NCI-H1092 treated with DMSO at 0.1 percent for 48 hours (cell line): ENCODE measurements around the gene AIF1.
A peak's percentile ranks its signal among the peaks of the same experiment; 100 is the strongest.

Experiments used
- DNase-seq: peaks from one replicate; lab custom pipeline; 2025; lab: John Stamatoyannopoulos, UW

Gene AIF1

GRCh38 chr6:31620586-31621319, 5.7 kb downstream of the AIF1 start, which contains the start of gene PRRC2A:
Gene PRRC2A, plus strand, starts transcription at chr6:31620715. Its CDS starts 2,075 bp downstream, at chr6:31622790.
- DNase-seq, result peak; percentile 73

DNA sequence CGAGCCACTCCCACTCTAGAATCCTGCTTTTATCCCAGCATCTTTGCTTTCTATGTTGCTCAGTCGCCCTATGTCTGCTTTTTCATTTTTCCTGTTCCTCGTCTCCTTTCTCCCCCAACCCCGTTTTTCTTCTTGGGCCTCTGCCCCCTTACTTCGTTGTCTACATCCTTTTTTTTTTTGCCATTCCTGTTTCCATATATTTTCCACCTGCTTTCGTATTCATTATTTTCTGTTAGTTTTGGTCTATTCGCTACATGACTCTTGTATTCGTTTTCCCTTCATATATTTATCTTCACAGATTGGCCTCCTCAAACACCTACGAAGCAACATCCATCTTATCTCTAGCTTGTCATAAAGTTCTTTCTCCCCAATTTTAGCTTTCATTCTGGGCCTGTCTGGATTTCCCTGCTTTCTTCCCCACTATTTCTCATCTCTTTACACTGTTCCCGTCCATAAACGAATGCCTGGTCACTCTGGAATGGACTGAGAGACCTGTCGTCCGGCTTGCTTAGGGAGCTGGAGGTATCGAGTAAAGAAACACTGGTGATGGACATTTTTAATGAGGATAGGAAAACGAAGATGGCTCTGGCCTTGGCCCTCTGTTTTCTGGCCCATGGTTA, 6.4 kb downstream of the AIF1 start:
- DNase-seq, result no peak

DNA sequence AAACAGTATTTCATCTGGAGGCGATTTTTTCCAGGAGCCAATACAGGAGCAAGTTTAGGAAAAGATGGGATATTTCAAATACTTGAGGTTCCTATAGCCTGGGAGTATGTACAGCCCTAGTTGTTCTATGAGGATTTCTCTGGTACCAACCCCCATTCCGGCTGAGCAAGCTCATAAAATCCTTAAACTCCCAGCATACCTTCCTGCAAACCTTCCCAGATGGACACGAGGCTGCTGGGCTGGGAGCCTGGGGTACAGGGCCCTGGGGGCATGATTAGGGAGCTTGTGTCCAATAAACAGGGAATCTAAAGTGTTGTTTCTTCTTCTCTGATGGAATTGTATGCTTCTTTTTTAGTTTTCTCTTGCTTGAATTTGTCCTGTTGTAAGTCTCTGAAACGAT, 7.0 kb downstream of the AIF1 start:
- no peak for DNase-seq

- DNase-seq, result no peak
These were observed 7.7 kb downstream of the AIF1 start for GRCh38 chr6:31622684-31623091.

GRCh38 chr6:31624070-31624469, 9.0 kb downstream of the AIF1 start:
- DNase-seq, result no peak

DNA sequence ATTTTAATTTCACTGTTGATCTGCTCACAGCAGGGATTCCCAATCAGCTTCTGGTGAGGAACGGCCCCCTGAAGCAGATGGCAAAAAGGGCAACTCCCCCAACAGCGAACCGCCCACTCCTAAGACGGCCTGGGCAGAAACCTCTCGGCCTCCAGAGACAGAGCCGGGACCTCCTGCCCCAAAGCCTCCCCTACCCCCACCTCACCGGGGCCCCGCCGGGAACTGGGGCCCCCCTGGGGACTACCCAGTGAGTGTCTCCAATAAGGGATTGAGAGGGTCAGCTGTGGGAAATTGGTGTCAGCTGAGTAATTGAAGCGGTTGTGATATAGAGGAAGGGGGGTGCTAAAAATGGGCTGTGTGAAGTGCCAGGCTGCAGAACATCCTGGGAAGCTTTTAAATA, 11.9 kb downstream of the AIF1 start:
- no peak for DNase-seq

DNA sequence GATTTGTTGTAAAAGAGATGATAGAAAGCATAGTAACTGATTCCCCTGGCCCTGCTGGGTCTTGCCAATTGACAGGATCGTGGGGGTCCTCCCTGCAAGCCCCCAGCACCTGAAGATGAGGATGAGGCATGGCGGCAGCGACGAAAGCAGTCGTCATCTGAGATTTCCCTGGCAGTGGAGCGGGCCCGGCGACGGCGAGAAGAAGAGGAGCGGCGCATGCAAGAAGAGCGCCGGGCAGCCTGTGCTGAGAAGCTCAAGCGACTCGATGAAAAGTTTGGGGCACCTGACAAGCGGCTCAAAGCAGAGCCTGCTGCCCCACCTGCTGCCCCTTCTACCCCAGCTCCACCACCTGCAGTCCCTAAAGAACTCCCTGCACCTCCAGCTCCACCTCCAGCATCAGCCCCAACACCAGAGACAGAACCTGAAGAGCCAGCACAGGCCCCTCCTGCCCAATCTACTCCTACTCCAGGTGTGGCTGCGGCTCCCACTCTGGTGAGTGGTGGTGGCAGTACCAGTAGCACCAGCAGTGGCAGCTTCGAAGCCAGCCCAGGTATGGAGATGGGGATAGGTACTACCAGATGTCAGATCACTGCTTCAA, 12.8 kb downstream of the AIF1 start:
- no peak for DNase-seq

- DNase-seq, result no peak
These were observed 14.0 kb downstream of the AIF1 start for GRCh38 chr6:31629014-31629413.

- no peak for DNase-seq
These were observed 15.3 kb downstream of the AIF1 start for GRCh38 chr6:31630177-31630934.

DNA sequence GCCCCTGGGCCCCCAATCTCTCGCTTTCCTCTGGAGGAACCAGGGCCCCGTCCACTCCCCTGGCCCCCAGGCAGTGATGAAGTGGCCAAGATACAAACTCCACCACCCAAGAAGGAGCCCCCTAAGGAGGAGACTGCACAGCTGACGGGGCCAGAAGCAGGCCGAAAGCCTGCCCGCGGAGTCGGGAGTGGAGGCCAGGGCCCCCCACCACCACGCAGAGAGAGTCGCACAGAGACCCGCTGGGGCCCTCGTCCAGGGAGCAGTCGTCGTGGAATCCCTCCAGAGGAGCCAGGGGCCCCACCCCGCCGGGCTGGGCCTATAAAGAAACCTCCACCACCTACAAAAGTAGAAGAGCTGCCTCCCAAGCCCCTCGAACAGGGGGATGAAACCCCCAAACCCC, 16.2 kb downstream of the AIF1 start:
- DNase-seq, result no peak

DNA sequence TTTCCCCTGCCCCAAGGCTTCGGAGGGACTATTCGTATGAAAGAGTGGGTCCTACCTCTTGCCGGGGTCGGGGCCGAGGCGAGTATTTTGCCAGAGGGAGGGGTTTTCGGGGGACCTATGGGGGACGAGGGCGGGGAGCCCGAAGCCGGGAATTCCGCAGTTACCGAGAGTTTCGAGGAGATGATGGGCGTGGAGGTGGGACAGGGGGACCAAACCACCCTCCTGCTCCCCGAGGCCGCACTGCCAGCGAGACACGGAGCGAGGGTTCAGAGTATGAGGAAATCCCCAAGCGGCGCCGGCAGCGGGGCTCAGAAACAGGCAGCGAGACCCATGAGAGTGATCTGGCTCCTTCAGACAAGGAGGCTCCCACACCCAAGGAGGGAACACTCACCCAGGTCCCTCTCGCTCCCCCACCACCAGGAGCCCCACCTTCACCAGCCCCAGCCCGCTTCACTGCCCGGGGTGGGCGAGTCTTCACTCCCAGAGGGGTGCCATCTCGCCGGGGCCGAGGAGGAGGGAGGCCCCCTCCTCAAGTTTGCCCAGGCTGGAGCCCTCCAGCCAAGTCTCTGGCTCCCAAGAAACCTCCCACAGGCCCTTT, 16.7 kb downstream of the AIF1 start:
- no peak for DNase-seq

- no peak for DNase-seq
These were observed 17.4 kb downstream of the AIF1 start for GRCh38 chr6:31632279-31632946.

DNA sequence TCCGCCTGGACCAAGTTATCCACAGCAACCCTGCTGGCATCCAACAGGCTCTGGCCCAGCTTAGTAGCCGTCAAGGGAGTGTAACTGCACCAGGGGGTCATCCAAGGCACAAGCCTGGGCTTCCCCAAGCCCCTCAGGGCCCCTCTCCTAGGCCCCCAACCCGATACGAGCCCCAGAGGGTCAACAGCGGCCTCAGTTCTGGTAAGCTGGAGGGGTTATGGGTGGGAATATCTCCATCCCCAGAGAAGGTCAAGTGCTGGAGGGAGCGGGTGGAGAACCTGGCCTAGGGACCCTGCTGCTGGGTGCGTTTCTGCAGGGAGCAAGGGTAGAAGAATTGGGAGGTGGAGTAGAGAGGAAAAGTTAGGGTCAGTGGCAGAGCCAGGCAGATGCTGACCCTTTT, 18.4 kb downstream of the AIF1 start:
- no peak for DNase-seq

- no peak for DNase-seq
These were observed 19.1 kb downstream of the AIF1 start for GRCh38 chr6:31634131-31634530.

DNA sequence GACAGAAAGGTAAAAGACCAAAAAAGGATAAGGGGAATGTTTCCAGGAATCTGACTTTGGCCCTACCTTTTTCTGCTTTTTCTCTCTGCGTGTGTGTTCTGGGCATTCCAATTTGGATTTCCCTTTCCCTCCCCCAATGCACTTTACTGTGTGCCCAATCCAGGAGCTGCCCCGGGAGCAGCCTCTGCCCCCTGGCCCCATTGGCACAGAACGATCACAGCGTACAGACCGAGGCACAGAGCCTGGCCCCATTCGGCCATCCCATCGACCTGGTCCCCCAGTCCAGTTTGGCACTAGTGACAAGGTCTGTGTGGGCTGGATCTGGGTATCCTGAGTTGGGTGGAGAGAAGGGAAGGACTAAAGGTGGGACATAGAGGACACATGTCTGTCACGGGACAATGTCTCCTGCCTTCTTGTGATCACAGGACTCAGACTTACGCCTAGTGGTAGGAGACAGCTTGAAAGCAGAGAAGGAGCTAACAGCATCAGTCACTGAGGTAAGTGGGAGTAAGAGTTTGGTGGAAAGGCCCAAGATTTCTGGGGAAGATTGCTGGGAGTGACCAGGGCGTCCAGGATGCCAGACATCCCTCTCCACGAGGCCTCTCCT, 20.0 kb downstream of the AIF1 start:
- no peak for DNase-seq

GRCh38 chr6:31636698-31637596, 21.9 kb downstream of the AIF1 start:
- DNase-seq, result no peak

DNA sequence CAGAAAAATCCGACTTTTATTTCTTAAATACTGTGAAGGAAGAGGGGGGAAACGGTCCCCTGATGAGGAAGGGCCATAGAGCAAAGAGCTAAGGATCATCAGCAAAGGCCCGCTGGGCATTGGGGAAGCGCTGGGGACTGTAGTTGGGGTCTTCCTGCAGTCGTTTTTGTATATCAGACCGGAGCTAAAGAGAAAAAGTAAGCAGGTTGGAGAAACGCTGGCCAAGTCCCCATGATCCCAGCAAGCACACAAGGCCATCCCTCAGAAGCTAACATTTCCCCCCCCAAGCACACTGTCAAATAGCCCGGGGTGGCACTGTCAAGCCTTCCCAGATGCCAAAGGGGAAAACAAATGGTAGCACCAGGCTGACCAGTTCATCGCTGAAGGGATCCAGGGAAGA, 24.0 kb downstream of the AIF1 start:
- DNase-seq, result no peak

DNA sequence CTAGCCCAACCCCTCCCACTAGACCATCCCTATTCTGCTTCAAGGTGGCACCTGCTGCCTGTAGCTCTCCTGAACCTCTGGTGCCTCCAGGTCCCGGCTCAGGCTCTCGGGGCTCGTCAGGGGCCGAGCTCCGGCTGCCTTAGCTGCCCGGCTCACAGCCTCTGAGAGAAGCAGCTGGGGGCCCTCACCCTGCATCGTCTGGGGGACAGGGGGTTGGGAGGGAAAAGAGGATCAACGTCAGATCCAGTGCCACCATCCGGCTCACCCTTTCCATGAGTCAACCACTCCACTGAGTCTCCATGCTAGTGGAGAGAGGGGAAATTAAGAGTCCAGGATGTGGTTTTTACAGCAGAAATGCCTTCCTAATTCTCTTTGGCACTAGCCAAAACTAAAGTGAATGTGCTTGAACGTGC, 24.4 kb downstream of the AIF1 start:
- no peak for DNase-seq

GRCh38 chr6:31640612-31641011, 25.6 kb downstream of the AIF1 start:
- no peak for DNase-seq

GRCh38 chr6:31641370-31641769, 26.3 kb downstream of the AIF1 start:
- no peak for DNase-seq
